ENCODE data around the gene SMAD7.
A peak's percentile ranks its signal among the peaks of the same experiment; 100 is the strongest.

Gene SMAD7

GRCh38 chr18:48904091-48904490 is 46.7 kb downstream of the SMAD7 start:
- Histone ChIP-seq H3K4me1 (ENCODE audit: control insufficient read depth in 1 of 2, insufficient read depth in 2 of 2, low read length in 2 of 2) (peaks cover 3 to 10% of the 10 kb centered on the region in 2 donors), H3K36me3 (ENCODE audit: control insufficient read depth in 1 of 2, insufficient read depth in 2 of 2, low read length in 2 of 2) (no peaks in the 10 kb centered on the region), H3K4me3 (ENCODE audit: low read depth in 1 of 2, low read length in 2 of 2) (no peak overlapping the region), H3K27ac (ENCODE audit: low read length) (no peak overlapping the region), H3K27me3 (ENCODE audit: low read depth, low read length) (no peaks in the 10 kb centered on the region), H3K9me3 (ENCODE audit: control insufficient read depth in 1 of 2, low read length in 2 of 2) (peaks cover 0 to 9% of the 10 kb centered on the region in 2 donors)

GRCh38 chr18:48902856-48903601 is 47.7 kb downstream of the SMAD7 start:
- Histone ChIP-seq H3K4me3 (ENCODE audit: low read depth in 1 of 2, low read length in 2 of 2) (no peak overlapping the region), H3K27ac (ENCODE audit: low read length) (peak overlapping the region; percentile 47), H3K4me1 (ENCODE audit: control insufficient read depth in 1 of 2, insufficient read depth in 2 of 2, low read length in 2 of 2) (peaks cover 3 to 10% of the 10 kb centered on the region in 2 donors), H3K27me3 (ENCODE audit: low read depth, low read length) (no peaks in the 10 kb centered on the region), H3K36me3 (ENCODE audit: control insufficient read depth in 1 of 2, insufficient read depth in 2 of 2, low read length in 2 of 2) (no peaks in the 10 kb centered on the region), H3K9me3 (ENCODE audit: control insufficient read depth in 1 of 2, low read length in 2 of 2) (peaks cover 0 to 9% of the 10 kb centered on the region in 2 donors)

- H3K36me3 ChIP-seq (ENCODE audit: control insufficient read depth in 1 of 2, insufficient read depth in 2 of 2, low read length in 2 of 2) = no peaks in the 10 kb centered on the region
- no peaks in the 10 kb centered on the region for H3K27me3 ChIP-seq (ENCODE audit: low read depth, low read length)
- H3K4me3 ChIP-seq (ENCODE audit: low read depth in 1 of 2, low read length in 2 of 2) = no peak overlapping the region
- peaks cover 6 to 10% of the 10 kb centered on the region in 2 donors for H3K4me1 ChIP-seq (ENCODE audit: control insufficient read depth in 1 of 2, insufficient read depth in 2 of 2, low read length in 2 of 2)
- peak overlapping the region; percentile 47 for H3K27ac ChIP-seq (ENCODE audit: low read length)
- peaks cover 0 to 9% of the 10 kb centered on the region in 2 donors for H3K9me3 ChIP-seq (ENCODE audit: control insufficient read depth in 1 of 2, low read length in 2 of 2)
Observed at GRCh38 chr18:48902023-48902855, 48.5 kb downstream of the SMAD7 start.

GRCh38 chr18:48901145-48902022 is 49.4 kb downstream of the SMAD7 start:
- peaks cover 8 to 10% of the 10 kb centered on the region in 2 donors for H3K4me1 ChIP-seq (ENCODE audit: control insufficient read depth in 1 of 2, insufficient read depth in 2 of 2, low read length in 2 of 2)
- H3K36me3 ChIP-seq (ENCODE audit: control insufficient read depth in 1 of 2, insufficient read depth in 2 of 2, low read length in 2 of 2) = no peaks in the 10 kb centered on the region
- peaks cover 0 to 9% of the 10 kb centered on the region in 2 donors for H3K9me3 ChIP-seq (ENCODE audit: control insufficient read depth in 1 of 2, low read length in 2 of 2)
- H3K4me3 ChIP-seq (ENCODE audit: low read depth in 1 of 2, low read length in 2 of 2) = no peak overlapping the region
- H3K27me3 ChIP-seq (ENCODE audit: low read depth, low read length) = no peaks in the 10 kb centered on the region
- H3K27ac ChIP-seq (ENCODE audit: low read length) = peak overlapping the region; percentile 37

GRCh38 chr18:48900469-48900868 is 50.3 kb downstream of the SMAD7 start:
- Histone ChIP-seq H3K36me3 (ENCODE audit: control insufficient read depth in 1 of 2, insufficient read depth in 2 of 2, low read length in 2 of 2) (no peaks in the 10 kb centered on the region), H3K27ac (ENCODE audit: low read length) (no peak overlapping the region), H3K4me1 (ENCODE audit: control insufficient read depth in 1 of 2, insufficient read depth in 2 of 2, low read length in 2 of 2) (peaks cover 8 to 10% of the 10 kb centered on the region in 2 donors), H3K9me3 (ENCODE audit: control insufficient read depth in 1 of 2, low read length in 2 of 2) (peaks cover 0 to 9% of the 10 kb centered on the region in 2 donors), H3K4me3 (ENCODE audit: low read depth in 1 of 2, low read length in 2 of 2) (no peak overlapping the region), H3K27me3 (ENCODE audit: low read depth, low read length) (no peaks in the 10 kb centered on the region)

- no peaks in the 10 kb centered on the region for H3K36me3 ChIP-seq (ENCODE audit: control insufficient read depth in 1 of 2, insufficient read depth in 2 of 2, low read length in 2 of 2)
Observed at GRCh38 chr18:48899558-48900174, 51.1 kb downstream of the SMAD7 start.

GRCh38 chr18:48898521-48898920 is 52.2 kb downstream of the SMAD7 start:
- H3K4me1 ChIP-seq (ENCODE audit: control insufficient read depth in 1 of 2, insufficient read depth in 2 of 2, low read length in 2 of 2) = peaks cover 8 to 10% of the 10 kb centered on the region in 2 donors
- no peak overlapping the region for H3K27ac ChIP-seq (ENCODE audit: low read length)
- H3K9me3 ChIP-seq (ENCODE audit: control insufficient read depth in 1 of 2, low read length in 2 of 2) = no peaks in the 10 kb centered on the region
- no peaks in the 10 kb centered on the region for H3K36me3 ChIP-seq (ENCODE audit: control insufficient read depth in 1 of 2, insufficient read depth in 2 of 2, low read length in 2 of 2)
- no peaks in the 10 kb centered on the region for H3K27me3 ChIP-seq (ENCODE audit: low read depth, low read length)
- no peak overlapping the region for H3K4me3 ChIP-seq (ENCODE audit: low read depth in 1 of 2, low read length in 2 of 2)

More at GRCh38 chr18:48899558-48900174, 51.1 kb downstream of the SMAD7 start:
- H3K9me3 ChIP-seq (ENCODE audit: control insufficient read depth in 1 of 2, low read length in 2 of 2) = peaks cover 0 to 2% of the 10 kb centered on the region in 2 donors
- peaks cover 8 to 10% of the 10 kb centered on the region in 2 donors for H3K4me1 ChIP-seq (ENCODE audit: control insufficient read depth in 1 of 2, insufficient read depth in 2 of 2, low read length in 2 of 2)
- no peak overlapping the region for H3K4me3 ChIP-seq (ENCODE audit: low read depth in 1 of 2, low read length in 2 of 2)
- no peaks in the 10 kb centered on the region for H3K27me3 ChIP-seq (ENCODE audit: low read depth, low read length)
- no peak overlapping the region for H3K27ac ChIP-seq (ENCODE audit: low read length)

- Histone ChIP-seq H3K4me1 (ENCODE audit: control insufficient read depth in 1 of 2, insufficient read depth in 2 of 2, low read length in 2 of 2) (peaks cover 8 to 10% of the 10 kb centered on the region in 2 donors), H3K27ac (ENCODE audit: low read length) (no peak overlapping the region)
Observed at GRCh38 chr18:48897531-48897930, 53.2 kb downstream of the SMAD7 start.

GRCh38 chr18:48896875-48897511 is 53.8 kb downstream of the SMAD7 start:
- H3K27ac ChIP-seq (ENCODE audit: low read length) = no peak overlapping the region
- peaks cover 6 to 8% of the 10 kb centered on the region in 2 donors for H3K4me1 ChIP-seq (ENCODE audit: control insufficient read depth in 1 of 2, insufficient read depth in 2 of 2, low read length in 2 of 2)
- H3K36me3 ChIP-seq (ENCODE audit: control insufficient read depth in 1 of 2, insufficient read depth in 2 of 2, low read length in 2 of 2) = no peaks in the 10 kb centered on the region
- H3K9me3 ChIP-seq (ENCODE audit: control insufficient read depth in 1 of 2, low read length in 2 of 2) = no peaks in the 10 kb centered on the region
- no peak overlapping the region for H3K4me3 ChIP-seq (ENCODE audit: low read depth in 1 of 2, low read length in 2 of 2)
- H3K27me3 ChIP-seq (ENCODE audit: low read depth, low read length) = no peaks in the 10 kb centered on the region

More at GRCh38 chr18:48897531-48897930, 53.2 kb downstream of the SMAD7 start:
- no peaks in the 10 kb centered on the region for H3K9me3 ChIP-seq (ENCODE audit: control insufficient read depth in 1 of 2, low read length in 2 of 2)
- H3K27me3 ChIP-seq (ENCODE audit: low read depth, low read length) = no peaks in the 10 kb centered on the region
- H3K4me3 ChIP-seq (ENCODE audit: low read depth in 1 of 2, low read length in 2 of 2) = no peak overlapping the region
- no peaks in the 10 kb centered on the region for H3K36me3 ChIP-seq (ENCODE audit: control insufficient read depth in 1 of 2, insufficient read depth in 2 of 2, low read length in 2 of 2)

- H3K27ac ChIP-seq (ENCODE audit: low read length) = no peak overlapping the region
- H3K27me3 ChIP-seq (ENCODE audit: low read depth, low read length) = no peaks in the 10 kb centered on the region
- no peak overlapping the region for H3K4me3 ChIP-seq (ENCODE audit: low read depth in 1 of 2, low read length in 2 of 2)
- H3K9me3 ChIP-seq (ENCODE audit: control insufficient read depth in 1 of 2, low read length in 2 of 2) = no peaks in the 10 kb centered on the region
- H3K4me1 ChIP-seq (ENCODE audit: control insufficient read depth in 1 of 2, insufficient read depth in 2 of 2, low read length in 2 of 2) = peaks cover 0 to 6% of the 10 kb centered on the region in 2 donors
- no peaks in the 10 kb centered on the region for H3K36me3 ChIP-seq (ENCODE audit: control insufficient read depth in 1 of 2, insufficient read depth in 2 of 2, low read length in 2 of 2)
Observed at GRCh38 chr18:48896326-48896874, 54.4 kb downstream of the SMAD7 start.

Measured in muscle layer of duodenum (tissue), 2 donors.